GM10847 (cell line): ENCODE measurements around the gene TLR7.

ENCODE experiments used
- POLR2A ChIP-seq: IDR thresholded peaks from 2 replicates; pipeline ENCODE4 v1.6.1; 2011; ENCODE audit not compliant: insufficient read length; ENCODE audit errors: extremely low read depth

Gene TLR7

DNA sequence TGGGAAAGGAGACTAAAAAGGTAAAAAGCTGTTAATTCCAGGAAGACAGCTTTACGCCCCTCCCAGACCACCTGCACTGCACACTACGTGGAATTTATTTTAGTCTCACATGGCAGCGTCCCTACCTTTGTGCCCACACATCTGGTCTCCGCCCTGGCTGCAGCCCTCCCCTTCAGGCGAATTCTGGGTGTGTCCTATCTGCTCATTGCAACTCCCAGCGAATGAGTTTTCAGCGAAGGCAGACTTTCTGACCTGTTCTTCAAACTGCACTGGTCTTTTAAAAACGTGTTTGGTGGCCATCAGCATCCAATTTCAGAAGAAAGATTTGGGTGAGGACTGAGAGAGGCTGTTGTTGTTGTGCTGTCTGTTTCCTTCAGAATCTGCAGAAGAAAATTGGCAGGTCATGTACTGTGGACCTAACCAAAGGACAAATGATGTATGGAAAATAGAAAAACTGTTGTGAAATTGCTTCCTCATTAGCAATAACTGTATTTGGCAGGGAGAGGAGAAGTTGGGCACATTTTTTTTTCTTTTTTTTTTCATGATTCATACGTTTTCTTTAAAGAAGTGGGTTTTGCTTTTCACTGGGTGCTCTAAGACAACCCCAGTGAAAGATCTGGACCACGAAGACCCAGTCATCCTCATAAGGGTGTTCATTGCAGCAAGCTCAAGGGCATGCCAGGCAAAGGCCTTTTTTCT is 43.7 kb downstream of the TLR7 start:
- no peak for TF ChIP-seq POLR2A

DNA sequence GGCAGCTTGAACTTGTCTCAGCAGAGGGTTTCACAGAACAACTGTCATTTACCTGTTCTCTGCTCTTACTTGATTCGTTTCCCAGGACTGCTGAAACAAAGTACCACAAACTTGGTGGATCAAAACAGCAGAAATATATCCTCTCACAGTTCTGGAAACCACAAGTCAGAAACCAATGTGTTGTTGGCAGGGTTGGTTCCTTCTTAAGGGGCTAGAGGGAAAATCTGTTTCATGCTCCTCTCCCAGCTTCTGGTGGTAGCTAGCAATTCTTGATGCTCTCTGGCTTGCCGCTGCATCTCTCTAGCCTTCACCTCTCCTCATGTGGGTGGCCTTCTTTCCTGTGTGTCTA is 44.2 kb downstream of the TLR7 start:
- no peak for TF ChIP-seq POLR2A

DNA sequence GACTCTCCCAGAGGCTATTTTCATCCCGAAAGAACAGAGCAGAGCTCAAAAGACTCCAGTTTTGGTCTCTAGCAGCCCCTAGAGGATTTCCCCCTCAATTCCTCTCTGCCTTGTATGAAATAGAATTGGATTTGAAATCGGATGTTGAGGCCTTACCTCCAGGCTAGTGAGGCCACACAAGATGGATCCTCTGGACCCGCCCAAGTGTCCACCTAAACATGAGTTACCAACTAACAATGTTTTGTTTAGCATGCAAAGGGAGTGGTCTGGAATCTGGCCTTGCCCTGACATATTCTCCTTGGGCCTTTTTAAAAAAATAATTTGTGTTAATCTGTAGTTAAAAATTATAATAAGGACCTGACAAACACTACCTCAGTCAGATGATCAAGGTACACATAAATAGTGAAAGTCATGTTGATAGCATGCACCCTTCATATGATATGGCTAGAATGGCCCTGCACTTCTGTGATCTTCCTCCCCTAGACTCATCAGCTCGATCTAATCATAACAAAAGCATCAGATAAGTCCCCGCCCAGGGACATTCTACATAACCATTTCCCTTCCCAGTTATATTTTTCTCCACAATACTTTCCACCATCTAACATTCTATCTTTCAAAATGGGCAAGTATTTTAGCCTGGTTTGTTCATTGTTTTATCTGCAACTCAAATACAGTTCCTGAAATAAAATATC is 46.1 kb downstream of the TLR7 start:
- TF ChIP-seq POLR2A: no peak

DNA sequence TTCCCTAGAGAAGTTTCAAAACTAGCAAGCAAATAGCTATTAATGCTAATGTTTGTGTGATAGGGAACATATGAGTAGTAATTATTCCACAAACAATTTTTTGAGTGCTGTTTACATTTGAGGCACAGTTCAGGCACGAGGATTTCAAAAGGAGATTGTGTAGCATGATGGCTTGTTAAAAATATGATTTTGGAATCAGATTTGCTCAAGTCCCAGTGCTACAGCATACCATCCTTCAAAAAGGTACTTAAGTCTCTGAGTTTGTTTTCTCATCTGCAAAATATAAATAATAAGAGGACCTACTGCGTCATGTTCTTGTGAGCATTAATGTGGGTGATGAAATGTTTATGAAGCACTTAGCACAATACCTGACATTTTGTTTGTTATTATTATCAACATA is 50.9 kb downstream of the TLR7 start:
- no peak for TF ChIP-seq POLR2A

DNA sequence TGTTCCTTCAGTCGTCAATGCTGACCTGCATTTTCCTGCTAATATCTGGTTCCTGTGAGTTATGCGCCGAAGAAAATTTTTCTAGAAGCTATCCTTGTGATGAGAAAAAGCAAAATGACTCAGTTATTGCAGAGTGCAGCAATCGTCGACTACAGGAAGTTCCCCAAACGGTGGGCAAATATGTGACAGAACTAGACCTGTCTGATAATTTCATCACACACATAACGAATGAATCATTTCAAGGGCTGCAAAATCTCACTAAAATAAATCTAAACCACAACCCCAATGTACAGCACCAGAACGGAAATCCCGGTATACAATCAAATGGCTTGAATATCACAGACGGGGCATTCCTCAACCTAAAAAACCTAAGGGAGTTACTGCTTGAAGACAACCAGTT is 52.2 kb downstream of the TLR7 start:
- no peak for TF ChIP-seq POLR2A

DNA sequence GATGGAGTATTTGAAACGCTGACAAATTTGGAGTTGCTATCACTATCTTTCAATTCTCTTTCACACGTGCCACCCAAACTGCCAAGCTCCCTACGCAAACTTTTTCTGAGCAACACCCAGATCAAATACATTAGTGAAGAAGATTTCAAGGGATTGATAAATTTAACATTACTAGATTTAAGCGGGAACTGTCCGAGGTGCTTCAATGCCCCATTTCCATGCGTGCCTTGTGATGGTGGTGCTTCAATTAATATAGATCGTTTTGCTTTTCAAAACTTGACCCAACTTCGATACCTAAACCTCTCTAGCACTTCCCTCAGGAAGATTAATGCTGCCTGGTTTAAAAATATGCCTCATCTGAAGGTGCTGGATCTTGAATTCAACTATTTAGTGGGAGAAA is 52.7 kb downstream of the TLR7 start:
- TF ChIP-seq POLR2A: no peak

DNA sequence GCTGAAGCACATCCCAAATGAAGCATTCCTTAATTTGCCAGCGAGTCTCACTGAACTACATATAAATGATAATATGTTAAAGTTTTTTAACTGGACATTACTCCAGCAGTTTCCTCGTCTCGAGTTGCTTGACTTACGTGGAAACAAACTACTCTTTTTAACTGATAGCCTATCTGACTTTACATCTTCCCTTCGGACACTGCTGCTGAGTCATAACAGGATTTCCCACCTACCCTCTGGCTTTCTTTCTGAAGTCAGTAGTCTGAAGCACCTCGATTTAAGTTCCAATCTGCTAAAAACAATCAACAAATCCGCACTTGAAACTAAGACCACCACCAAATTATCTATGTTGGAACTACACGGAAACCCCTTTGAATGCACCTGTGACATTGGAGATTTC is 54.1 kb downstream of the TLR7 start:
- TF ChIP-seq POLR2A: no peak

DNA sequence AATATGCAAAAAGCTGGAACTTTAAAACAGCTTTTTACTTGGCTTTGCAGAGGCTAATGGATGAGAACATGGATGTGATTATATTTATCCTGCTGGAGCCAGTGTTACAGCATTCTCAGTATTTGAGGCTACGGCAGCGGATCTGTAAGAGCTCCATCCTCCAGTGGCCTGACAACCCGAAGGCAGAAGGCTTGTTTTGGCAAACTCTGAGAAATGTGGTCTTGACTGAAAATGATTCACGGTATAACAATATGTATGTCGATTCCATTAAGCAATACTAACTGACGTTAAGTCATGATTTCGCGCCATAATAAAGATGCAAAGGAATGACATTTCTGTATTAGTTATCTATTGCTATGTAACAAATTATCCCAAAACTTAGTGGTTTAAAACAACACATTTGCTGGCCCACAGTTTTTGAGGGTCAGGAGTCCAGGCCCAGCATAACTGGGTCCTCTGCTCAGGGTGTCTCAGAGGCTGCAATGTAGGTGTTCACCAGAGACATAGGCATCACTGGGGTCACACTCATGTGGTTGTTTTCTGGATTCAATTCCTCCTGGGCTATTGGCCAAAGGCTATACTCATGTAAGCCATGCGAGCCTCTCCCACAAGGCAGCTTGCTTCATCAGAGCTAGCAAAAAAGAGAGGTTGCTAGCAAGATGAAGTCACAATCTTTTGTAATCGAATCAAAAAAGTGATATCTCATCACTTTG is 55.2 kb downstream of the TLR7 start:
- no peak for TF ChIP-seq POLR2A

DNA sequence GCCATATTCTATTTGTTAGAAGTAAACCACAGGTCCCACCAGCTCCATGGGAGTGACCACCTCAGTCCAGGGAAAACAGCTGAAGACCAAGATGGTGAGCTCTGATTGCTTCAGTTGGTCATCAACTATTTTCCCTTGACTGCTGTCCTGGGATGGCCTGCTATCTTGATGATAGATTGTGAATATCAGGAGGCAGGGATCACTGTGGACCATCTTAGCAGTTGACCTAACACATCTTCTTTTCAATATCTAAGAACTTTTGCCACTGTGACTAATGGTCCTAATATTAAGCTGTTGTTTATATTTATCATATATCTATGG is 55.7 kb downstream of the TLR7 start:
- no peak for TF ChIP-seq POLR2A

DNA sequence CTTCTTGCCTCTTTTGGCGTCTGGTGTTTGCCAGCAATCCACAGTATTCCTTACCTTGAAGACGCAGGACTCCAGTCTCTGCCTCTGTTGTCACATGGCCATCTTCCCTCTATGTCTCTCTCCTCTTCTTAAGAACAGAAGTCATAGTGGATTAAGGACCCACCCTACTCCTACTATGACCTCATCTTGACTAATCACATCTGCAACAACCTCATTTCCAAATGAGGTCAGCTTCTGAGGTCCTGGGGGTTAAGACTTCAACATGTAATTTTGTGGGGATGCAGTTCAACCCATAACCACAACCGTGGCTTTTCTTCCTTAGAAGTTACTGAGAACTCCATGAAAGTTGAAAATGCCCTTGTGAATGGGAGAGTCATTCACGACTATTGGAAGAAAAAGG is 62.8 kb downstream of the TLR7 start:
- TF ChIP-seq POLR2A: no peak

DNA sequence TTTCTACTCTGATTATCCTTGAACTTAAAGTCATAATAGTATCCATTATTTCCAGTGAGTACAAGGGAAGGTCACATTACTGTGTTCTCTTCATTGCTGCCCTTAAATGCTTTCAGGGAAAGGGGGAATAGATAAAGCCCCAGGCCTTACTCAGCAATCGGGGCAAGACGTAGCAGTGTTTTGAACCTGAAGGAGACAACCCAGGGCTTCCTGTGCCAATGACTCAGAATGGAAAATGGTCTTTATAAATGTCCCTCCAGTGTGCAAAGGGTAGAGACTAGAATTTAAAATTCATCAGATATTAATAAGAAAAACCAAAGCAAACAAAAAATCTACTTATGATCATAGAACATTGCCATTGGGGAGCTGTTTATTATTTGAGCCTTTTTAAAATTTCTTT is 63.3 kb downstream of the TLR7 start:
- TF ChIP-seq POLR2A: no peak

DNA sequence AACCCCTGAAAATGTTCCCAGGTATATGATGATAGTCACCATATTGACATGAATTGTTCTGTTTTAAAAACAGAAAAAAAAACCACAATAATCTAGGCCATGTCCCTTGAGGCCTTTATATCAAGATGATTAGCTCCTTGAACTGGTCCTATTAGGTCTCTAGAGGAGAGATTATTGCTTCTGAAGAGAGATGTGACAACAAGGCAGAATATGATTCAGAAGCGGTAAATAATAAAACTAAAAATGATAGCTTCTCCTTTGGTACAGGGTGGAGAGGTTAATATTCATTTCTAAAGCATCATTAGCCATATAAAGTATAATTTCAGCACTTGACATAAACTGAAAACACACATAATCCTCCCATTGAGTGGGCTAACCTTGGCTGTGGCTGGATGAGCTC is 65.4 kb downstream of the TLR7 start:
- no peak for TF ChIP-seq POLR2A

DNA sequence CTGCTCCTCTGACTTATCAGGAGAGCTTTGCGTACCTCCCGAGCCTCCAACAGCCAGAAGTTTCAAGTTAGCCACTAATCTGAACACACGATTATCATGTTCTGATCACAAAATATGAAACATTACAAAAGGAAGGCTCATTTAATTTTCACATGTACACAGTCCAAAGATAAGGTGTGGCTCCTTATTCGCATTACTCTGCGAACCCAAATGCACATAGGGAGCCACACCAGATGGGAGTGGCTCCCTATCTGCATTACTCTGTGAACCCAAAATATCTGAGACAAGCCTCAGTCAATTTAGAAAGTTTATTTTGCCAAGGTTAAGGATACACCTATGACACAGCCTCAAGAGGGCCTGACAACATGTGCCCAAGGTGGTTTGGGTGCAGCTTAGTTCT is 68.0 kb downstream of the TLR7 start:
- no peak for TF ChIP-seq POLR2A

DNA sequence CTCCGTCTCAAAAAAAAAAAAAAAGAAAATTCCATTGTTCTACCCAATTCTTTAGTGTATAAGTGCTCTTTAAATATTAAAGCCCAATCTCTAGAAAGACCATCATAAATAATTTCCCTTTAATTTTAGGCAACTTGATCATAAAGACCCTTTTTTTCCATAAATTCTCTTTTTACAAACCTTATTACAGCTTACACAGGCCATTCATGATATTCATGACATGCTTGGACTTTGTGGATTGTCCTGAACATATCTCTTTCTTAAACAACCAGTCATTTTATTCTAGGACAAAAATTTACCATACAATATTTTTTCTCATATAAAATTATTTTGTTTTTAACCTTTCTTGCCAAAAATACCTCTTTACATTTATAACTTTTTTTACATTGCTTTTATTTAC is 70.1 kb downstream of the TLR7 start:
- TF ChIP-seq POLR2A: no peak
